HepG2 (cell line): ENCODE data around the gene CDKL5. TPM values are rescaled to one million over a fixed set of nuclear protein-coding genes. Genes with fewer than 3 reads are reported as not detected.
A peak's percentile ranks its signal among the peaks of the same experiment; 100 is the strongest.

Experiments used
- ATAC-seq: fragments of 200-7000 bp; cut with Tn5 transposase; 3 replicates; pipeline ENCODE4 v1.9.1; 2020; ENCODE audit warnings: mild to moderate bottlenecking, moderate library complexity
- BruUV-seq: library from RNA; stranded (reverse); fragments of 400-500 nt; replicated peaks from 2 replicates; lab custom pipeline; 2021; lab: Mats Ljungman, UMichigan
- CTCF ChIA-PET: fragments of 300-600 bp; formaldehyde crosslinking; extraction: SDS; loops from one replicate; lab custom pipeline; 2021; ENCODE audit warnings: low total read pairs, inconsistent platforms, low intra/inter-chr PET ratio; lab: Yijun Ruan, JAX
- POLR2A ChIA-PET: fragments of 350-600 bp; sonication (Branson Sonifier 250); formaldehyde crosslinking; loops from one replicate; lab custom pipeline; 2020; ENCODE audit warnings: antibody characterized with exemption, inconsistent platforms; lab: Yijun Ruan, JAX
- DNase-seq: peaks from one replicate; pipeline ENCODE4 v3.0.0-alpha.2; 2015; ENCODE audit warnings: low spot score
- FAIRE-seq: peaks from 3 replicates; lab custom pipeline; 2011; peaks lifted over from hg19 to GRCh38; lab: Jason Lieb, UNC
- H2AFZ ChIP-seq: one replicate; pipeline ENCODE4 v1.6.1; 2011; ENCODE audit warnings: low read length, inconsistent platforms
- H3K27ac ChIP-seq: fragments of 300-600 bp; 3 replicates; pipeline ENCODE4 v1.8.0; 2011; ENCODE audit warnings: mixed run types, mild to moderate bottlenecking, mixed read lengths, low read length, inconsistent platforms; ENCODE audit not compliant: insufficient read depth; ENCODE audit errors: extremely low read length
- H3K27me3 ChIP-seq, 2 experiments: fragments of 200-600 bp in 1 of 2; 2 replicates in 1 of 2; 3 replicates in 1 of 2; pipeline versions ENCODE4 v1.6.0 to v1.8.0; 2011; ENCODE audit warnings: low read length in 2 of 2, mild to moderate bottlenecking in 2 of 2, moderate library complexity in 2 of 2, inconsistent platforms in 1 of 2; ENCODE audit not compliant: insufficient read depth in 2 of 2, control insufficient read depth in 1 of 2
- H3K36me3 ChIP-seq, 2 experiments: fragments of 200-600 bp in 1 of 2; replicated peaks in 1 of 2; 2 replicates in 1 of 2; 3 replicates in 1 of 2; pipeline versions ENCODE4 v1.5.1 to v1.8.0; 2011; ENCODE audit warnings: low read length in 2 of 2, inconsistent platforms in 1 of 2; ENCODE audit not compliant: insufficient read depth in 2 of 2, control insufficient read depth in 1 of 2
- H3K4me1 ChIP-seq: 2 replicates; pipeline ENCODE4 v1.5.1; 2012; ENCODE audit warnings: low read length, inconsistent platforms; ENCODE audit not compliant: insufficient read depth
- H3K4me2 ChIP-seq: 2 replicates; pipeline ENCODE4 v1.6.0; 2011; ENCODE audit warnings: low read depth, low read length, inconsistent platforms
- H3K4me3 ChIP-seq, 3 experiments: fragments of 200-600 bp in 1 of 3; sonication (generic), shearing (Covaris generic) in 1 of 3; replicated peaks in 1 of 3; 2 replicates each; pipeline ENCODE4 v1.5.1; 2011 to 2016; ENCODE audit warnings: low read length in 3 of 3, inconsistent platforms in 2 of 3, low read depth in 2 of 3, mild to moderate bottlenecking in 2 of 3, control low read depth in 1 of 3, mixed read lengths in 1 of 3; ENCODE audit not compliant: insufficient read depth in 1 of 3
- H3K79me2 ChIP-seq: one replicate; pipeline ENCODE4 v1.6.1; 2011; ENCODE audit warnings: low read length, inconsistent platforms; ENCODE audit not compliant: insufficient read depth
- H3K9ac ChIP-seq: 2 replicates; pipeline ENCODE4 v1.6.0; 2011; ENCODE audit warnings: mild to moderate bottlenecking, low read depth, low read length, inconsistent platforms; ENCODE audit not compliant: insufficient read depth
- H3K9me3 ChIP-seq: 2 replicates; pipeline ENCODE4 v1.5.1; 2012; ENCODE audit warnings: mild to moderate bottlenecking, low read length
- H4K20me1 ChIP-seq: 2 replicates; pipeline ENCODE4 v1.6.0; 2011; ENCODE audit warnings: inconsistent platforms, mild to moderate bottlenecking, low read length, moderate library complexity; ENCODE audit not compliant: insufficient read depth
- CEBPB ChIP-seq: IDR thresholded peaks from 2 replicates; pipeline ENCODE4 v1.6.1; 2011; ENCODE audit warnings: low read depth, low read length, improper control_type of control experiment, borderline replicate concordance
- GATA4 ChIP-seq: sonication (generic); IDR thresholded peaks from 2 replicates; pipeline ENCODE4 v1.6.1; 2016; ENCODE audit warnings: antibody characterized with exemption, low read depth, borderline replicate concordance
- HNF4A ChIP-seq: sonication (generic); formaldehyde crosslinking; IDR thresholded peaks from 2 replicates; pipeline ENCODE4 v1.4.0; 2020; ENCODE audit warnings: missing genetic modification reagents
- JDP2 ChIP-seq: sonication (generic); formaldehyde crosslinking; IDR thresholded peaks from 2 replicates; pipeline ENCODE4 v1.8.1; 2022; ENCODE audit warnings: missing genetic modification reagents, borderline replicate concordance
- KAT7 ChIP-seq: IDR thresholded peaks from 2 replicates; pipeline ENCODE4 v1.6.1; 2018; ENCODE audit warnings: borderline replicate concordance, missing compliant biosample characterization
- MTF2 ChIP-seq: sonication (generic); formaldehyde crosslinking; IDR thresholded peaks from 2 replicates; pipeline ENCODE4 v1.5.0; 2020; ENCODE audit warnings: missing genetic modification reagents, borderline replicate concordance
- NONO ChIP-seq, 2 experiments: fragments of 450-650 bp in 1 of 2; sonication (generic) in 1 of 2; formaldehyde crosslinking in 1 of 2; IDR thresholded peaks in 1 of 2; conservative IDR thresholded peaks in 1 of 2; 2 replicates each; pipeline versions ENCODE4 v1.6.1 to v1.8.0; 2017 to 2022; ENCODE audit warnings: mild to moderate bottlenecking in 1 of 2, missing genetic modification reagents in 1 of 2, moderate library complexity in 1 of 2
- ZIK1 ChIP-seq: sonication (generic); formaldehyde crosslinking; IDR thresholded peaks from 2 replicates; pipeline ENCODE4 v1.5.0; 2020; ENCODE audit warnings: mild to moderate bottlenecking, low read depth, missing genetic modification reagents, borderline replicate concordance
- ZNF510 ChIP-seq: sonication (generic); formaldehyde crosslinking; IDR thresholded peaks from 2 replicates; pipeline ENCODE4 v1.4.0; 2020; ENCODE audit warnings: low read depth, mild to moderate bottlenecking, missing genetic modification reagents
- ZNF550 ChIP-seq: sonication (generic); formaldehyde crosslinking; IDR thresholded peaks from 2 replicates; pipeline ENCODE4 v1.4.0; 2020; ENCODE audit warnings: mild to moderate bottlenecking, missing genetic modification reagents, borderline replicate concordance
- ZNF724P ChIP-seq: sonication (generic); formaldehyde crosslinking; IDR thresholded peaks from 2 replicates; pipeline ENCODE4 v1.8.0; 2022; ENCODE audit warnings: missing genetic modification reagents, borderline replicate concordance
- ZNF761 ChIP-seq: sonication (generic); formaldehyde crosslinking; conservative IDR thresholded peaks from 2 replicates; pipeline ENCODE4 v1.4.0; 2020; ENCODE audit warnings: mild to moderate bottlenecking, missing genetic modification reagents
- ZNF772 ChIP-seq: sonication (generic); formaldehyde crosslinking; IDR thresholded peaks from 2 replicates; pipeline ENCODE4 v1.5.0; 2020; ENCODE audit warnings: mild to moderate bottlenecking, missing genetic modification reagents
- WGBS: methylation state at CpG from one replicate; pipeline ENCODE4 v1.1.6; 2017; ENCODE audit warnings: low lambda C conversion rate; 5-methylcytosine and 5-hydroxymethylcytosine counted together
- in situ Hi-C: cut with HindIII; loops from 2 replicates; pipeline ENCODE4 v1.10.0; 2017; ENCODE audit warnings: low pct_unique_long_range_greater_than_20kb; ENCODE audit not compliant: extremely low pct_ligation_motif_present
- intact Hi-C: fragments of 100-400 bp; cut with micrococcal nuclease; formaldehyde crosslinking; loops from one replicate; pipeline ENCODE4 v1.10.0; 2022; ENCODE audit not compliant: unreplicated experiment
- polyA plus RNA-seq, 8 experiments: library from polyadenylated mRNA; depleted of rRNA in 3 of 8; stranded (reverse) in 7 of 8; unstranded in 1 of 8; fragments of >200 nt; fragmentation: Illumina TruSeq in 4 of 8; extraction: Trizol in 4 of 8; gene quantifications; 2 replicates each; pipeline versions ENCODE4 v1.2.1 to v1.2.3, GENCODE V29; 2011 to 2016; ENCODE audit warnings: low read depth in 4 of 8, missing spikeins in 1 of 8, mixed read lengths in 1 of 8; ENCODE audit not compliant: insufficient read depth in 1 of 8
- total RNA-seq, 5 experiments: library from RNA; depleted of rRNA; stranded (reverse); fragments of >200 nt; fragmentation: Illumina TruSeq; extraction: Trizol; gene quantifications; 2 replicates each; pipeline ENCODE4 v1.2.3, GENCODE V29; 2016; ENCODE audit warnings: low read depth in 1 of 5
- TF ChIP-seq, protein P1 (sequence below): sonication (generic); formaldehyde crosslinking; IDR thresholded peaks from 2 replicates; pipeline ENCODE4 v1.5.1; 2020; ENCODE audit warnings: mild to moderate bottlenecking, moderate library complexity, missing genetic modification reagents
- TF ChIP-seq, protein P2 (sequence below): IDR thresholded peaks from 2 replicates; pipeline ENCODE4 v1.6.1; 2012; ENCODE audit warnings: low read depth, low read length, improper control_type of control experiment
- TF ChIP-seq, protein P3 (sequence below): sonication (generic); formaldehyde crosslinking; IDR thresholded peaks from 2 replicates; pipeline ENCODE4 v1.4.0; 2020; ENCODE audit warnings: missing genetic modification reagents

CDKL5 gene
- total and polyA plus RNA-seq, 2 of the 13 experiments (the other 11 are each of a cell fraction or from before 2014, with no cell fraction given) = 2.8 to 7.0 TPM

DNA sequence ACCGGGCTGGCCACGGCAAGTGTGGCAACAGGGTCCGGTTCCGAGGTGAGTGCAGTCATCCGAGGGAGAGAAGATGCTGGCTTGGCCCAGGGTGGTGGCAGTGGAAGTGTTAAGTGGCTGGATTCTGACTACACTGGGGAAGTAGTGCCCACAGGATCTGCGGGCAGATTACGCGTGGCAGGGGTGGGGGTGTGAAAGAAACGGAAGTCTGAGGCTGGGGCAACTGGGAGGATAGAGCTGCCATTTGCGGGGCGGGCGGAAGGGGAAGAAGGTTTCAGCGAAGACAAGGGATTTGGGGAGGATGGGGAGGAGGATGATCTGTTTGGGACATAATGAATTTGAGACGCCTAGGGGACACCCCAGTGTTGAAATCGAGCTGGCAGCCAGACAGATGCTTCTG, 241.2 kb downstream of the CDKL5 start (continued):
- no peak for TF ChIP-seq NONO (IDR thresholded peaks at IDR 0.05)
- no peak for TF ChIP-seq NONO (CRISPR knock-in tag; conservative IDR thresholded peaks at IDR 0.05)
- TF ChIP-seq KAT7 (CRISPR knock-in tag) = no peak
- TF ChIP-seq, protein P1, sequence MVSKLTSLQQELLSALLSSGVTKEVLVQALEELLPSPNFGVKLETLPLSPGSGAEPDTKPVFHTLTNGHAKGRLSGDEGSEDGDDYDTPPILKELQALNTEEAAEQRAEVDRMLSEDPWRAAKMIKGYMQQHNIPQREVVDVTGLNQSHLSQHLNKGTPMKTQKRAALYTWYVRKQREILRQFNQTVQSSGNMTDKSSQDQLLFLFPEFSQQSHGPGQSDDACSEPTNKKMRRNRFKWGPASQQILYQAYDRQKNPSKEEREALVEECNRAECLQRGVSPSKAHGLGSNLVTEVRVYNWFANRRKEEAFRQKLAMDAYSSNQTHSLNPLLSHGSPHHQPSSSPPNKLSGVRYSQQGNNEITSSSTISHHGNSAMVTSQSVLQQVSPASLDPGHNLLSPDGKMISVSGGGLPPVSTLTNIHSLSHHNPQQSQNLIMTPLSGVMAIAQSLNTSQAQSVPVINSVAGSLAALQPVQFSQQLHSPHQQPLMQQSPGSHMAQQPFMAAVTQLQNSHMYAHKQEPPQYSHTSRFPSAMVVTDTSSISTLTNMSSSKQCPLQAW = no peak
- no peak for TF ChIP-seq ZNF550 (CRISPR knock-in tag)
- no peak for TF ChIP-seq JDP2 (CRISPR knock-in tag)
- TF ChIP-seq ZNF772 (CRISPR knock-in tag) = no peak
- TF ChIP-seq GATA4 = no peak
- no peak for TF ChIP-seq ZIK1 (CRISPR knock-in tag)
- no peak for TF ChIP-seq ZNF510 (CRISPR knock-in tag)
- TF ChIP-seq ZNF724P (CRISPR knock-in tag) = no peak
- TF ChIP-seq MTF2 (CRISPR knock-in tag) = no peak
- TF ChIP-seq, all 625 proteins: peak for 0

DNA sequence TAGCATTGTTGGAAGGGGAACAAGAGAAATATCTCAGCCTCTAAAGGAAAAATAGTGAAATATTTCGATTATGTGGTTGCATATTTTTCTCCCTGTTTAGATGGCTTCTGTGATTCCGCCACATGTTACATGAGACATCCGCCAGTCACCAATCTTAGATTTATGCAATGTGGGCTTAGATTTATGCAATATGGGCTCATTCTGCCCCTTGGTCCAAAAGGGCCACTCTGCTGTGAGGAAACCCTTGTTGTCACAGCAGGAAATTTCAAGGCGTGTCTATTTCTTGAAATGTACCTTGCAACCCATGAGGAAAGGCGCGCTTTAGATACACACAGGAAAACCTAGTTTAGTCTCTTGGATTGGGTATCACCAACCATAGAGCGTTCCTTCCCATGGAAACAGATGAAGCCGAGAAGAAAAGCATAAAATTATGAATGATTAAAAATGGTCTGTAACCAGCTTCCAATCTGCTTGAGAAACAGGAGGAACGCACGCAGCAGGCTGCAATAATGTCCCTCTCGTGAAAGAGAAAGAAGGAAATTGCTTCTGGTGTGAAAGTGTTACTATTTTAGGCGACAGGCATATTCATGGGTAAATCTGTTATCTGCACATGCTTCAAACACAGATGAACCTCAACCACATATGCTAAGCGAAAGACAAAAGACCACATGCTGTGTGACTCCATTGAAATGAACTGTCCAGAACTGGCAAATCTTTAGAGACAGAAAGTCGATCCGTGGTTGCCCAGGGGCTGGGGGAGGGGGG, 242.8 kb downstream of the CDKL5 start:
- Histone ChIP-seq H3K27me3 (no peaks in the 10 kb centered on the region), H3K4me3 (no peak overlapping the region), H3K4me2 (no peak overlapping the region), H3K4me1 (peaks cover 12% of the 10 kb centered on the region)
- DNase-seq = no peak
- in situ Hi-C loops = no loop called here
- BruUV-seq = no TSS peak
- CTCF ChIA-PET = no interaction called here
- POLR2A ChIA-PET = no interaction called here
- TF ChIP-seq, protein P2, sequence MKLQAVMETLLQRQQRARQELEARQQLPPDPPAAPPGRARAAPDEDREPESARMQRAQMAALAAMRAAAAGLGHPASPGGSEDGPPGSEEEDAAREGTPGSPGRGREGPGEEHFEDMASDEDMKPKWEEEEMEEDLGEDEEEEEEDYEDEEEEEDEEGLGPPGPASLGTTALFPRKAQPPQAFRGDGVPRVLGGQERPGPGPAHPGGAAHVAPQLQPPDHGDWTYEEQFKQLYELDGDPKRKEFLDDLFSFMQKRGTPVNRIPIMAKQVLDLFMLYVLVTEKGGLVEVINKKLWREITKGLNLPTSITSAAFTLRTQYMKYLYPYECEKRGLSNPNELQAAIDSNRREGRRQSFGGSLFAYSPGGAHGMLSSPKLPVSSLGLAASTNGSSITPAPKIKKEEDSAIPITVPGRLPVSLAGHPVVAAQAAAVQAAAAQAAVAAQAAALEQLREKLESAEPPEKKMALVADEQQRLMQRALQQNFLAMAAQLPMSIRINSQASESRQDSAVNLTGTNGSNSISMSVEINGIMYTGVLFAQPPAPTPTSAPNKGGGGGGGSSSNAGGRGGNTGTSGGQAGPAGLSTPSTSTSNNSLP = no peak
- TF ChIP-seq, protein P3, sequence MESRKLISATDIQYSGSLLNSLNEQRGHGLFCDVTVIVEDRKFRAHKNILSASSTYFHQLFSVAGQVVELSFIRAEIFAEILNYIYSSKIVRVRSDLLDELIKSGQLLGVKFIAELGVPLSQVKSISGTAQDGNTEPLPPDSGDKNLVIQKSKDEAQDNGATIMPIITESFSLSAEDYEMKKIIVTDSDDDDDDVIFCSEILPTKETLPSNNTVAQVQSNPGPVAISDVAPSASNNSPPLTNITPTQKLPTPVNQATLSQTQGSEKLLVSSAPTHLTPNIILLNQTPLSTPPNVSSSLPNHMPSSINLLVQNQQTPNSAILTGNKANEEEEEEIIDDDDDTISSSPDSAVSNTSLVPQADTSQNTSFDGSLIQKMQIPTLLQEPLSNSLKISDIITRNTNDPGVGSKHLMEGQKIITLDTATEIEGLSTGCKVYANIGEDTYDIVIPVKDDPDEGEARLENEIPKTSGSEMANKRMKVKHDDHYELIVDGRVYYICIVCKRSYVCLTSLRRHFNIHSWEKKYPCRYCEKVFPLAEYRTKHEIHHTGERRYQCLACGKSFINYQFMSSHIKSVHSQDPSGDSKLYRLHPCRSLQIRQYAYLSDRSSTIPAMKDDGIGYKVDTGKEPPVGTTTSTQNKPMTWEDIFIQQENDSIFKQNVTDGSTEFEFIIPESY (CRISPR knock-in tag) = peak; percentile 75; the same call in 1 of the 2 replicates
- peak; percentile 17; the same call in 1 of the 2 replicates for TF ChIP-seq HNF4A (CRISPR knock-in tag)
- TF ChIP-seq CEBPB = peak; percentile 45; the same call in 1 of the 2 replicates
- TF ChIP-seq ZNF761 (CRISPR knock-in tag) = no peak
- TF ChIP-seq, all 625 proteins: peak for 3
- Histone ChIP-seq H3K9ac (no peak overlapping the region), H3K9me3 (no peaks in the 10 kb centered on the region), H3K27ac (no peak overlapping the region), H4K20me1 (no peaks in the 10 kb centered on the region), H3K36me3 (no peaks in the 10 kb centered on the region), H3K79me2 (no peaks in the 10 kb centered on the region), H2AFZ (no peak overlapping the region)
- ATAC-seq (no peak), FAIRE-seq (no peak)
- intact Hi-C loops = no loop called here
- WGBS = 73% methylated on average over 15 of the region's 15 CpGs
